Fibroblast of lung (primary cell): ENCODE measurements around the gene RASL11B. TPM values are rescaled to one million over a fixed set of nuclear protein-coding genes. Genes with fewer than 3 reads are reported as not detected.

ENCODE experiments used
- DNase-seq, 2 donors: peaks; one replicate each; pipeline versions ENCODE4 v3.0.0 to v3.0.0-alpha.2; 2010; ENCODE audit warnings: low read depth in 2 of 2
- H2AFZ ChIP-seq: 2 replicates; pipeline ENCODE4 v1.5.1; 2012; ENCODE audit warnings: low read length, control low read depth, inconsistent platforms
- H3K27ac ChIP-seq: 2 replicates; pipeline ENCODE4 v1.5.1; 2011; ENCODE audit warnings: low read length, control low read depth; ENCODE audit not compliant: insufficient read depth
- H3K27me3 ChIP-seq: 2 replicates; pipeline ENCODE4 v1.5.1; 2011; ENCODE audit warnings: mild to moderate bottlenecking, low read length; ENCODE audit not compliant: control insufficient read depth, insufficient read depth
- H3K36me3 ChIP-seq: 2 replicates; pipeline ENCODE4 v1.5.1; 2011; ENCODE audit warnings: low read length; ENCODE audit not compliant: control insufficient read depth, insufficient read depth
- H3K4me1 ChIP-seq: 2 replicates; pipeline ENCODE4 v1.5.1; 2011; ENCODE audit warnings: low read length; ENCODE audit not compliant: control insufficient read depth, insufficient read depth; ENCODE audit errors: extremely low read depth
- H3K4me2 ChIP-seq: 2 replicates; pipeline ENCODE4 v1.5.1; 2011; ENCODE audit warnings: low read length, control low read depth; ENCODE audit not compliant: insufficient read depth; ENCODE audit errors: extremely low read depth
- H3K4me3 ChIP-seq, 4 experiments: fragments of 200-600 bp in 1 of 4; sonication (generic) in 1 of 4; replicated peaks in 1 of 4; 2 replicates each; pipeline ENCODE4 v1.5.1; 2011 to 2016; ENCODE audit warnings: low read length in 4 of 4, low read depth in 3 of 4, mild to moderate bottlenecking in 3 of 4, control low read depth in 2 of 4, inconsistent platforms in 1 of 4, mixed read lengths in 1 of 4; ENCODE audit not compliant: insufficient read depth in 1 of 4; ENCODE audit errors: control extremely low read depth in 1 of 4
- H3K79me2 ChIP-seq: 2 replicates; pipeline ENCODE4 v1.5.1; 2012; ENCODE audit warnings: mild to moderate bottlenecking, low read length, inconsistent platforms; ENCODE audit not compliant: control insufficient read depth, insufficient read depth
- H3K9ac ChIP-seq: 2 replicates; pipeline ENCODE4 v1.5.1; 2011; ENCODE audit warnings: mild to moderate bottlenecking, low read length, control low read depth; ENCODE audit not compliant: insufficient read depth
- H3K9me3 ChIP-seq: 2 replicates; pipeline ENCODE4 v1.5.1; 2012; ENCODE audit warnings: low read depth, low read length; ENCODE audit not compliant: control insufficient read depth, insufficient read depth
- H4K20me1 ChIP-seq: 2 replicates; pipeline ENCODE4 v1.5.1; 2011; ENCODE audit warnings: low read length; ENCODE audit not compliant: control insufficient read depth, insufficient read depth; ENCODE audit errors: extremely low read depth
- CTCF ChIP-seq, 2 donors: IDR thresholded peaks in 1 of 2; conservative IDR thresholded peaks in 1 of 2; 1 replicate in 1 of 2; 2 replicates in 1 of 2; pipeline ENCODE4 v1.5.1; 2011 to 2012; ENCODE audit warnings: low read length in 2 of 2, control low read depth in 1 of 2, inconsistent platforms in 1 of 2, low read depth in 1 of 2, mild to moderate bottlenecking in 1 of 2
- EZH2 ChIP-seq: IDR thresholded peaks from 2 replicates; pipeline ENCODE4 v1.5.1; 2012; ENCODE audit warnings: low read length, control low read depth, mild to moderate bottlenecking; ENCODE audit errors: missing control alignments
- polyA plus RNA-seq, 2 donors: library from polyadenylated mRNA; depleted of rRNA in 1 of 2; stranded (reverse) in 1 of 2; unstranded in 1 of 2; fragments of >200 nt; gene quantifications; 2 replicates each; pipeline ENCODE4 v1.2.1, GENCODE V29; 2011 to 2012; ENCODE audit warnings: missing spikeins in 1 of 2
- total RNA-seq: library from RNA; depleted of rRNA; stranded (reverse); fragments of >200 nt; gene quantifications from 2 replicates; pipeline ENCODE4 v1.2.1, GENCODE V29; 2014

RASL11B gene
- total and polyA plus RNA-seq, 2 donors (not counting 1 experiment from before 2014, with no cell fraction given): 2.1 to 15.2 TPM

GRCh38 chr4:52889778-52890520, 27.8 kb downstream of the RASL11B start:
- H3K9ac ChIP-seq: no peak overlapping the region
- H3K79me2 ChIP-seq: no peaks in the 10 kb centered on the region
- no peak overlapping the region for H2AFZ ChIP-seq
- no peaks in the 10 kb centered on the region for H4K20me1 ChIP-seq
- H3K4me2 ChIP-seq: no peak overlapping the region
- no peaks in the 10 kb centered on the region for H3K9me3 ChIP-seq
- H3K4me3 ChIP-seq: no peak overlapping the region
- no peak overlapping the region for H3K27ac ChIP-seq
- no peaks in the 10 kb centered on the region for H3K36me3 ChIP-seq
- TF ChIP-seq CTCF (conservative IDR thresholded peaks at IDR 0.05 in 1 of 2, IDR thresholded peaks at IDR 0.05 in 1 of 2; ENCODE audit: low read depth in 1 of 2, low read length in 2 of 2): no peak
- no peak for TF ChIP-seq EZH2
- DNase-seq: no peak
- no peaks in the 10 kb centered on the region for H3K4me1 ChIP-seq
- H3K27me3 ChIP-seq: no peaks in the 10 kb centered on the region

- H3K4me3 ChIP-seq: no peak overlapping the region
- no peak for DNase-seq
- no peaks in the 10 kb centered on the region for H3K4me1 ChIP-seq
- no peaks in the 10 kb centered on the region for H3K79me2 ChIP-seq
- H3K27me3 ChIP-seq: no peaks in the 10 kb centered on the region
- no peak overlapping the region for H3K9ac ChIP-seq
- H3K36me3 ChIP-seq: no peaks in the 10 kb centered on the region
- TF ChIP-seq CTCF (conservative IDR thresholded peaks at IDR 0.05 in 1 of 2, IDR thresholded peaks at IDR 0.05 in 1 of 2; ENCODE audit: low read depth in 1 of 2, low read length in 2 of 2): no peak
- TF ChIP-seq EZH2: no peak
- H4K20me1 ChIP-seq: no peaks in the 10 kb centered on the region
- no peaks in the 10 kb centered on the region for H3K9me3 ChIP-seq
- no peak overlapping the region for H2AFZ ChIP-seq
- no peak overlapping the region for H3K27ac ChIP-seq
- H3K4me2 ChIP-seq: no peak overlapping the region
Observed at GRCh38 chr4:52890521-52890791, 28.3 kb downstream of the RASL11B start.

- no peaks in the 10 kb centered on the region for H3K27me3 ChIP-seq
- H3K27ac ChIP-seq: no peak overlapping the region
- TF ChIP-seq EZH2 (no peak), CTCF (conservative IDR thresholded peaks at IDR 0.05 in 1 of 2, IDR thresholded peaks at IDR 0.05 in 1 of 2; ENCODE audit: low read depth in 1 of 2, low read length in 2 of 2) (no peak)
- H3K9me3 ChIP-seq: no peaks in the 10 kb centered on the region
- H3K79me2 ChIP-seq: no peaks in the 10 kb centered on the region
- H3K4me1 ChIP-seq: no peaks in the 10 kb centered on the region
- no peaks in the 10 kb centered on the region for H3K36me3 ChIP-seq
- H2AFZ ChIP-seq: no peak overlapping the region
- H3K4me3 ChIP-seq: no peak overlapping the region
- H4K20me1 ChIP-seq: no peaks in the 10 kb centered on the region
- DNase-seq: no peak
- no peak overlapping the region for H3K4me2 ChIP-seq
- no peak overlapping the region for H3K9ac ChIP-seq
Observed at GRCh38 chr4:52891743-52892142, 29.6 kb downstream of the RASL11B start.
